Astrocyte (in vitro differentiated cells and primary cell): ENCODE measurements around the gene MYG1. TPM values are rescaled to one million over a fixed set of nuclear protein-coding genes. Genes with fewer than 3 reads are reported as not detected.

Source experiments
- DNase-seq: peaks from one replicate; pipeline ENCODE4 v3.0.0-alpha.2; 2010; ENCODE audit warnings: low read depth
- FAIRE-seq: peaks from 2 replicates; lab custom pipeline; 2011; peaks lifted over from hg19 to GRCh38; lab: Jason Lieb, UNC
- H2AFZ ChIP-seq: 2 replicates; pipeline ENCODE4 v1.6.0; 2012; ENCODE audit warnings: low read depth, low read length, inconsistent platforms
- H3K27ac ChIP-seq: 2 replicates; pipeline ENCODE4 v1.5.1; 2011; ENCODE audit warnings: low read depth, low read length, inconsistent platforms
- H3K27me3 ChIP-seq: 2 replicates; pipeline ENCODE4 v1.6.0; 2011; ENCODE audit warnings: low read length, inconsistent platforms; ENCODE audit not compliant: insufficient read depth
- H3K36me3 ChIP-seq: 2 replicates; pipeline ENCODE4 v1.5.1; 2011; ENCODE audit warnings: low read length, inconsistent platforms; ENCODE audit not compliant: insufficient read depth
- H3K4me1 ChIP-seq: 2 replicates; pipeline ENCODE4 v1.5.1; 2011; ENCODE audit warnings: low read length, inconsistent platforms; ENCODE audit not compliant: insufficient read depth
- H3K4me2 ChIP-seq: 2 replicates; pipeline ENCODE4 v1.6.0; 2012; ENCODE audit warnings: low read length, inconsistent platforms
- H3K4me3 ChIP-seq: 2 replicates; pipeline ENCODE4 v1.5.1; 2011; ENCODE audit warnings: low read depth, mild to moderate bottlenecking, low read length, inconsistent platforms; ENCODE audit not compliant: insufficient read depth
- H3K79me2 ChIP-seq: 2 replicates; pipeline ENCODE4 v1.6.0; 2012; ENCODE audit warnings: mild to moderate bottlenecking, low read length, inconsistent platforms; ENCODE audit not compliant: insufficient read depth
- H3K9ac ChIP-seq: 2 replicates; pipeline ENCODE4 v1.6.0; 2012; ENCODE audit warnings: mild to moderate bottlenecking, low read length, inconsistent platforms
- H3K9me3 ChIP-seq: 2 replicates; pipeline ENCODE4 v1.5.1; 2012; ENCODE audit warnings: low read depth, mild to moderate bottlenecking, low read length, inconsistent platforms; ENCODE audit not compliant: insufficient read depth
- H4K20me1 ChIP-seq: 2 replicates; pipeline ENCODE4 v1.6.0; 2012; ENCODE audit warnings: low read length, inconsistent platforms; ENCODE audit not compliant: insufficient read depth
- H3K27ac Mint-ChIP-seq: one replicate; pipeline ENCODE4 v1.8.0; 2021; ENCODE audit warnings: mild to moderate bottlenecking, mixed read lengths; ENCODE audit not compliant: unreplicated experiment
- H3K27me3 Mint-ChIP-seq: one replicate; pipeline ENCODE4 v1.8.0; 2021; ENCODE audit warnings: low read depth, mixed read lengths; ENCODE audit not compliant: unreplicated experiment
- H3K36me3 Mint-ChIP-seq: one replicate; pipeline ENCODE4 v1.8.0; 2021; ENCODE audit warnings: low read depth, mixed read lengths; ENCODE audit not compliant: unreplicated experiment
- H3K4me1 Mint-ChIP-seq: one replicate; pipeline ENCODE4 v1.8.0; 2021; ENCODE audit warnings: low read depth, mixed read lengths; ENCODE audit not compliant: unreplicated experiment
- H3K4me3 Mint-ChIP-seq: one replicate; pipeline ENCODE4 v1.8.0; 2021; ENCODE audit warnings: mild to moderate bottlenecking, moderate library complexity, mixed read lengths; ENCODE audit not compliant: unreplicated experiment
- H3K9me3 Mint-ChIP-seq: one replicate; pipeline ENCODE4 v1.8.0; 2021; ENCODE audit warnings: mild to moderate bottlenecking, mixed read lengths; ENCODE audit not compliant: unreplicated experiment
- EZH2 ChIP-seq: IDR thresholded peaks from 2 replicates; pipeline ENCODE4 v1.6.1; 2012; ENCODE audit warnings: mild to moderate bottlenecking, low read length, inconsistent platforms; ENCODE audit not compliant: insufficient read depth
- total RNA-seq: library from RNA; stranded (reverse); gene quantifications from 2 replicates; pipeline ENCODE4 v1.2.1, GENCODE V29; 2021
- TF ChIP-seq, protein P1 (sequence below): IDR thresholded peaks from 2 replicates; pipeline ENCODE4 v1.5.1; 2011; ENCODE audit warnings: low read depth, mild to moderate bottlenecking, inconsistent platforms, low read length, moderate library complexity; ENCODE audit not compliant: insufficient read depth

The MYG1 gene
- total RNA-seq, 1 donor from 2014 or later = 40.9 TPM

DNA sequence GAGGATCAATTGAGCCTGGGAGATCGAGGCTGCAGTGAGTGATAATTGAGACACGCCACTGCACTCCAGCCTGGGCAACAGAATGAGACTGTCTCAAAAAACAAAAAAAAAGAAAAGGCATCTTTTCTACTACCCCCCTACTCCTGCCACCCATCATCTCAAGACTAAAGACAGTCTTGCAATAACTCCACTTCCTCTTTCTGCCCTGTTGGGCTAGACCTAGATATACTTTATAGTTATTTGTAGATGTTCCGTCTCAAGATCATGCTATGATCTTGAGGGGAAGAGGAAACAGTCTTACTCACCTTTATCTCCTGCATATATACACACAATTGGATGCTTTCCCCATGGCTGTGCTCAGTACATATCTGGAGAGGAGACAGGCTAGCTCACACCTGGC, 43.5 kb upstream of the MYG1 start:
- Mint-ChIP-seq H3K27ac (no peak overlapping the region), H3K27me3 (no peaks in the 10 kb centered on the region), H3K36me3 (peaks cover 5% of the 10 kb centered on the region), H3K4me3 (no peak overlapping the region), H3K4me1 (peaks cover 8% of the 10 kb centered on the region), H3K9me3 (no peaks in the 10 kb centered on the region)
- DNase-seq (no peak), FAIRE-seq (no peak)
- no peak overlapping the region for H2AFZ ChIP-seq
- TF ChIP-seq EZH2 = no peak
- no peaks in the 10 kb centered on the region for H4K20me1 ChIP-seq
- no peak overlapping the region for H3K4me2 ChIP-seq
- no peaks in the 10 kb centered on the region for H3K9me3 ChIP-seq
- no peak overlapping the region for H3K9ac ChIP-seq
- H3K27ac ChIP-seq = no peak overlapping the region
- no peaks in the 10 kb centered on the region for H3K27me3 ChIP-seq
- peaks cover 11% of the 10 kb centered on the region for H3K4me1 ChIP-seq
- peaks cover 28% of the 10 kb centered on the region for H3K79me2 ChIP-seq
- H3K36me3 ChIP-seq = peaks cover 3% of the 10 kb centered on the region
- H3K4me3 ChIP-seq = no peak overlapping the region

GRCh38 chr12:53258541-53259539, 40.7 kb upstream of the MYG1 start:
- TF ChIP-seq, protein P1, sequence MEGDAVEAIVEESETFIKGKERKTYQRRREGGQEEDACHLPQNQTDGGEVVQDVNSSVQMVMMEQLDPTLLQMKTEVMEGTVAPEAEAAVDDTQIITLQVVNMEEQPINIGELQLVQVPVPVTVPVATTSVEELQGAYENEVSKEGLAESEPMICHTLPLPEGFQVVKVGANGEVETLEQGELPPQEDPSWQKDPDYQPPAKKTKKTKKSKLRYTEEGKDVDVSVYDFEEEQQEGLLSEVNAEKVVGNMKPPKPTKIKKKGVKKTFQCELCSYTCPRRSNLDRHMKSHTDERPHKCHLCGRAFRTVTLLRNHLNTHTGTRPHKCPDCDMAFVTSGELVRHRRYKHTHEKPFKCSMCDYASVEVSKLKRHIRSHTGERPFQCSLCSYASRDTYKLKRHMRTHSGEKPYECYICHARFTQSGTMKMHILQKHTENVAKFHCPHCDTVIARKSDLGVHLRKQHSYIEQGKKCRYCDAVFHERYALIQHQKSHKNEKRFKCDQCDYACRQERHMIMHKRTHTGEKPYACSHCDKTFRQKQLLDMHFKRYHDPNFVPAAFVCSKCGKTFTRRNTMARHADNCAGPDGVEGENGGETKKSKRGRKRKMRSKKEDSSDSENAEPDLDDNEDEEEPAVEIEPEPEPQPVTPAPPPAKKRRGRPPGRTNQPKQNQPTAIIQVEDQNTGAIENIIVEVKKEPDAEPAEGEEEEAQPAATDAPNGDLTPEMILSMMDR = no peak
- TF ChIP-seq EZH2 = no peak
- Mint-ChIP-seq H3K4me3 (no peak overlapping the region), H3K36me3 (no peaks in the 10 kb centered on the region), H3K27ac (no peak overlapping the region), H3K27me3 (no peaks in the 10 kb centered on the region), H3K9me3 (no peaks in the 10 kb centered on the region), H3K4me1 (no peaks in the 10 kb centered on the region)
- H3K27me3 ChIP-seq = no peaks in the 10 kb centered on the region
- H3K4me2 ChIP-seq = no peak overlapping the region
- no peaks in the 10 kb centered on the region for H3K9me3 ChIP-seq
- H3K9ac ChIP-seq = no peak overlapping the region
- H3K27ac ChIP-seq = no peak overlapping the region
- no peaks in the 10 kb centered on the region for H4K20me1 ChIP-seq
- no peaks in the 10 kb centered on the region for H3K4me1 ChIP-seq
- no peak overlapping the region for H3K4me3 ChIP-seq
- no peak overlapping the region for H2AFZ ChIP-seq
- peaks cover 10% of the 10 kb centered on the region for H3K79me2 ChIP-seq
- no peak for DNase-seq
- FAIRE-seq = no peak
- no peaks in the 10 kb centered on the region for H3K36me3 ChIP-seq

GRCh38 chr12:53259891-53260290, 39.6 kb upstream of the MYG1 start:
- H4K20me1 ChIP-seq = no peaks in the 10 kb centered on the region
- H3K9ac ChIP-seq = no peak overlapping the region
- H3K27me3 Mint-ChIP-seq = no peaks in the 10 kb centered on the region
- no peaks in the 10 kb centered on the region for H3K9me3 ChIP-seq
- no peaks in the 10 kb centered on the region for H3K4me1 ChIP-seq
- H2AFZ ChIP-seq = no peak overlapping the region
- H3K4me1 Mint-ChIP-seq = no peaks in the 10 kb centered on the region
- TF ChIP-seq, protein P1 = no peak
- no peak for TF ChIP-seq EZH2
- DNase-seq (no peak), FAIRE-seq (no peak)
- no peak overlapping the region for H3K4me3 Mint-ChIP-seq
- peaks cover 3% of the 10 kb centered on the region for H3K79me2 ChIP-seq
- H3K36me3 Mint-ChIP-seq = no peaks in the 10 kb centered on the region
- no peak overlapping the region for H3K4me2 ChIP-seq
- no peaks in the 10 kb centered on the region for H3K27me3 ChIP-seq
- no peaks in the 10 kb centered on the region for H3K9me3 Mint-ChIP-seq
- H3K27ac ChIP-seq = no peak overlapping the region
- no peaks in the 10 kb centered on the region for H3K36me3 ChIP-seq
- no peak overlapping the region for H3K4me3 ChIP-seq
- no peak overlapping the region for H3K27ac Mint-ChIP-seq
